GM23338 (cell line): ENCODE data around the gene STOX2. TPM values are rescaled to one million over a fixed set of nuclear protein-coding genes. Genes with fewer than 3 reads are reported as not detected.

Experiments used
- ATAC-seq: fragments of 200-7000 bp; cut with Tn5 transposase; 3 replicates; pipeline ENCODE4 v1.9.1; 2020
- DNase-seq: peaks from one replicate; pipeline ENCODE4 v3.0.0-alpha.2; 2015; ENCODE audit warnings: low spot score
- H2AFZ ChIP-seq: fragments of 200-600 bp; sonication (generic); 2 replicates; pipeline ENCODE4 v1.8.0; 2016; ENCODE audit warnings: antibody characterized with exemption, mild to moderate bottlenecking, moderate library complexity
- H3F3A ChIP-seq: fragments of 200-600 bp; sonication (generic); replicated peaks from 2 replicates; pipeline ENCODE4 v1.8.0; 2017; ENCODE audit warnings: antibody characterized with exemption, mixed run types, low read depth
- H3K27ac ChIP-seq: fragments of 200-600 bp; sonication (generic); 2 replicates; pipeline ENCODE4 v1.6.1; 2016; ENCODE audit warnings: low read depth
- H3K27me3 ChIP-seq: fragments of 200-600 bp; sonication (generic); 2 replicates; pipeline ENCODE4 v1.8.0; 2016; ENCODE audit warnings: mild to moderate bottlenecking, mixed run types, moderate library complexity; ENCODE audit not compliant: insufficient read depth
- H3K36me3 ChIP-seq: fragments of 200-600 bp; sonication (generic); 2 replicates; pipeline ENCODE4 v1.8.0; 2016; ENCODE audit warnings: mild to moderate bottlenecking; ENCODE audit not compliant: insufficient read depth
- H3K4me1 ChIP-seq: fragments of 200-600 bp; sonication (generic); 2 replicates; pipeline ENCODE4 v1.8.0; 2016; ENCODE audit warnings: mild to moderate bottlenecking, moderate library complexity; ENCODE audit not compliant: insufficient read depth
- H3K4me2 ChIP-seq: fragments of 200-600 bp; sonication (generic); 2 replicates; pipeline ENCODE4 v1.7.1; 2017; ENCODE audit warnings: mixed run types
- H3K4me3 ChIP-seq: fragments of 200-600 bp; sonication (generic); 2 replicates; pipeline ENCODE4 v1.6.1; 2016; ENCODE audit warnings: mixed run types
- H3K79me2 ChIP-seq: fragments of 200-600 bp; sonication (generic); replicated peaks from 2 replicates; pipeline ENCODE4 v1.8.0; 2017; ENCODE audit warnings: mild to moderate bottlenecking; ENCODE audit not compliant: insufficient read depth
- H3K9me2 ChIP-seq: fragments of 200-600 bp; sonication (generic); 2 replicates; pipeline ENCODE4 v1.8.0; 2017; ENCODE audit not compliant: insufficient read depth
- H4K20me1 ChIP-seq: fragments of 200-600 bp; sonication (generic); replicated peaks from 2 replicates; pipeline ENCODE4 v1.8.0; 2017; ENCODE audit warnings: mild to moderate bottlenecking; ENCODE audit not compliant: insufficient read depth
- H3K27ac Mint-ChIP-seq: 2 replicates; pipeline ENCODE4 v1.8.0; 2020; ENCODE audit warnings: inconsistent platforms, mild to moderate bottlenecking, moderate library complexity, mixed read lengths
- H3K27me3 Mint-ChIP-seq: 3 replicates; pipeline ENCODE4 v1.8.0; 2022; ENCODE audit warnings: low read depth, mild to moderate bottlenecking, moderate library complexity, mixed read lengths, inconsistent platforms; ENCODE audit not compliant: insufficient read depth, poor library complexity
- H3K36me3 Mint-ChIP-seq: 3 replicates; pipeline ENCODE4 v1.8.0; 2021; ENCODE audit warnings: low read depth, mild to moderate bottlenecking, inconsistent platforms, moderate library complexity, mixed read lengths
- H3K4me1 Mint-ChIP-seq: 3 replicates; pipeline ENCODE4 v1.8.0; 2020; ENCODE audit warnings: mild to moderate bottlenecking, inconsistent platforms, mixed read lengths
- H3K4me3 Mint-ChIP-seq: 3 replicates; pipeline ENCODE4 v1.8.0; 2021; ENCODE audit warnings: moderate library complexity, mild to moderate bottlenecking, inconsistent platforms, mixed read lengths
- H3K9me3 Mint-ChIP-seq: 3 replicates; pipeline ENCODE4 v1.8.0; 2020; ENCODE audit warnings: moderate library complexity, mild to moderate bottlenecking, inconsistent platforms, mixed read lengths
- CTCF ChIP-seq, 2 experiments: fragments of 200-600 bp in 1 of 2; sonication (generic) in 1 of 2; conservative IDR thresholded peaks; 2 replicates each; pipeline versions ENCODE4 v1.5.1 to v1.6.1; 2016 to 2017; ENCODE audit warnings: antibody characterized with exemption in 2 of 2, low read depth in 2 of 2, mild to moderate bottlenecking in 2 of 2, moderate library complexity in 1 of 2
- EZH2 ChIP-seq: fragments of 200-600 bp; sonication (generic); IDR thresholded peaks from one replicate; pipeline ENCODE4 v1.8.0; 2017; ENCODE audit warnings: antibody characterized with exemption, mild to moderate bottlenecking, low read depth; ENCODE audit not compliant: unreplicated experiment
- EZH2phosphoT487 ChIP-seq: fragments of 200-600 bp; sonication (generic); IDR thresholded peaks from one replicate; pipeline ENCODE4 v1.8.1; 2018; ENCODE audit warnings: antibody characterized with exemption; ENCODE audit not compliant: unreplicated experiment
- JUNB ChIP-seq: IDR thresholded peaks from one replicate; pipeline ENCODE4 v1.6.1; 2016; ENCODE audit warnings: antibody characterized with exemption; ENCODE audit not compliant: unreplicated experiment
- POLR2AphosphoS5 ChIP-seq: IDR thresholded peaks from 2 replicates; pipeline ENCODE4 v1.6.1; 2016; ENCODE audit warnings: antibody characterized with exemption, low read depth
- REST ChIP-seq: IDR thresholded peaks from one replicate; pipeline ENCODE4 v1.6.1; 2018; ENCODE audit warnings: antibody characterized with exemption; ENCODE audit not compliant: unreplicated experiment
- STAT1 ChIP-seq: IDR thresholded peaks from one replicate; pipeline ENCODE4 v1.6.1; 2016; ENCODE audit warnings: antibody characterized with exemption; ENCODE audit not compliant: unreplicated experiment
- ZNF114 ChIP-seq: fragments of 250-450 bp; sonication (Bioruptor Pico); IDR thresholded peaks from 2 replicates; pipeline ENCODE4 v1.5.0; 2020; ENCODE audit warnings: mild to moderate bottlenecking, moderate library complexity
- ZNF331 ChIP-seq: fragments of 250-450 bp; sonication (Bioruptor Pico); IDR thresholded peaks from 2 replicates; pipeline ENCODE4 v1.5.0; 2020; ENCODE audit warnings: low read depth, mild to moderate bottlenecking, moderate library complexity
- polyA plus RNA-seq: library from polyadenylated mRNA; unstranded; fragments of >200 nt; fragmentation: Nextera tagmentation; extraction: Ambion mirVana; gene quantifications from 2 replicates; pipeline ENCODE4 v1.2.1, GENCODE V29; 2016
- total RNA-seq: library from RNA; depleted of rRNA; stranded (reverse); fragments of >200 nt; shearing (Covaris generic); gene quantifications from 2 replicates; pipeline ENCODE4 v1.2.3, GENCODE V29; 2014
- TF ChIP-seq, protein P1 (sequence below): IDR thresholded peaks from 2 replicates; pipeline ENCODE4 v1.6.1; 2016; ENCODE audit warnings: antibody characterized with exemption

Gene STOX2
- total and polyA plus RNA-seq, 2 experiments from 2014 or later, result 19.8 to 20.6 TPM

- TF ChIP-seq ZNF114 (CRISPR knock-in tag) (no peak), JUNB (no peak), EZH2phosphoT487 (no peak), REST (no peak), STAT1 (no peak), EZH2 (no peak)
Measured at GRCh38 chr4:183876268-183876934, 28.7 kb upstream of the STOX2 start (continued).

DNA sequence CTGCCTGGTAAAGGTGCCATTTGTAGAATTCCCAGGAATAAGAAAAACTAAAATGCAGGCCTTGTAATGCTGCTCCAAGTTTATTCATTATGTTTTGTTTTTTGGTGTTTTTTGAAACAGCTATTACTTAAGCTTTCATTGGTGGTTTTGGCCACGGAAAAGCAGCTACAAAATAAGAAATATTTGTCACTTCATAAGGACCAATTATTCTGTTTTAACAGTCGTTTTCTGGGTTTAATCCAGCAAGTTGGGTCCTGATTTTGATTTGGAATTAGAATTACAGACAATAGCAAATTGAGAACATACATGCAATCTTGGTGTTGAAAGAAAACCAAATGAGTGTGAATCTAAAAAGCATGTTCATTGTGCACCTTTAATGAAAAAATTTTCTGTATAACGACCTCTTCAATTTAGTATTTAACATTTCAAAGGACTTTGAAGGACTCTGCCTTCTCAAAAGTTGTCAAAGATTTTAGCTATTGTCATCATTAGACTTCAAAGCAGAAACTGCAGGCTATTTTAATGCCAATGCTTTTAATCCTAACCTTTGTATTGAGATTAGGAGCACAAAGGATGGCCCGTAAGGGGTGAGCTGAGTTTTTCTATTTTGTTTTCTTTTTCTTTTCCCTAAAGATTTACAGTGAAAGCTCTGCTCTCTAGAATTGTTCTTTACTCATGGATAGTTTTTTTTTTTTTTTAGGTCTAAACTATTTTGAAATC, 26.7 kb upstream of the STOX2 start:
- H3F3A ChIP-seq, result no peaks in the 10 kb centered on the region
- H3K36me3 ChIP-seq, result no peaks in the 10 kb centered on the region
- no peak for DNase-seq
- peaks cover 8% of the 10 kb centered on the region for H3K4me1 ChIP-seq
- no peaks in the 10 kb centered on the region for H3K9me2 ChIP-seq
- Mint-ChIP-seq H3K4me3 (no peak overlapping the region), H3K27ac (no peak overlapping the region), H3K9me3 (no peaks in the 10 kb centered on the region), H3K4me1 (peaks cover 10% of the 10 kb centered on the region; the same call in 2 of the 3 replicates), H3K27me3 (peaks cover 2% of the 10 kb centered on the region), H3K36me3 (no peaks in the 10 kb centered on the region)
- no peak overlapping the region for H2AFZ ChIP-seq
- H3K79me2 ChIP-seq, result no peaks in the 10 kb centered on the region
- no peak overlapping the region for H3K27ac ChIP-seq
- no peaks in the 10 kb centered on the region for H4K20me1 ChIP-seq
- no peak overlapping the region for H3K4me3 ChIP-seq
- no peaks in the 10 kb centered on the region for H3K27me3 ChIP-seq
- no peak overlapping the region for H3K4me2 ChIP-seq
- peak; percentile 47; the same call in 2 of the 3 replicates for ATAC-seq
- no peak for TF ChIP-seq ZNF331 (CRISPR knock-in tag)
- no peak for TF ChIP-seq REST
- TF ChIP-seq POLR2AphosphoS5, result no peak
- TF ChIP-seq CTCF (conservative IDR thresholded peaks at IDR 0.05; ENCODE audit: low read depth in 2 of 2), result no peak
- TF ChIP-seq JUNB, result no peak
- TF ChIP-seq EZH2, result no peak
- TF ChIP-seq, protein P1, sequence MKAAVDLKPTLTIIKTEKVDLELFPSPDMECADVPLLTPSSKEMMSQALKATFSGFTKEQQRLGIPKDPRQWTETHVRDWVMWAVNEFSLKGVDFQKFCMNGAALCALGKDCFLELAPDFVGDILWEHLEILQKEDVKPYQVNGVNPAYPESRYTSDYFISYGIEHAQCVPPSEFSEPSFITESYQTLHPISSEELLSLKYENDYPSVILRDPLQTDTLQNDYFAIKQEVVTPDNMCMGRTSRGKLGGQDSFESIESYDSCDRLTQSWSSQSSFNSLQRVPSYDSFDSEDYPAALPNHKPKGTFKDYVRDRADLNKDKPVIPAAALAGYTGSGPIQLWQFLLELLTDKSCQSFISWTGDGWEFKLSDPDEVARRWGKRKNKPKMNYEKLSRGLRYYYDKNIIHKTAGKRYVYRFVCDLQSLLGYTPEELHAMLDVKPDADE, result no peak
